NCI-H446 treated with DMSO at 0.1 percent for 48 hours (cell line): ENCODE measurements around the gene DOK3.
"Not testable (repeated sequence)": the region's sequence is repeated elsewhere in the genome, so short reads cannot be mapped to it uniquely, and the experiment has no call there.

Experiments
- DNase-seq: peaks from one replicate; lab custom pipeline; 2025; lab: John Stamatoyannopoulos, UW

DOK3 gene

GRCh38 chr5:177535125-177535524 lies 25.5 kb upstream of the DOK3 start:
- DNase-seq, result no peak

- not testable (repeated sequence) for DNase-seq
Observed at GRCh38 chr5:177534433-177534832, 24.8 kb upstream of the DOK3 start.

- DNase-seq, result no peak
Observed at GRCh38 chr5:177531209-177531940, 21.7 kb upstream of the DOK3 start.

- no peak for DNase-seq
Observed at GRCh38 chr5:177530638-177531037, 21.0 kb upstream of the DOK3 start.

GRCh38 chr5:177529247-177530203 lies 19.9 kb upstream of the DOK3 start:
- no peak for DNase-seq

GRCh38 chr5:177528631-177529030 lies 19.0 kb upstream of the DOK3 start:
- no peak for DNase-seq

GRCh38 chr5:177527595-177527994 lies 18.0 kb upstream of the DOK3 start:
- DNase-seq, result no peak

- DNase-seq, result no peak
Observed at GRCh38 chr5:177526791-177527190, 17.2 kb upstream of the DOK3 start.

GRCh38 chr5:177526191-177526590 lies 16.6 kb upstream of the DOK3 start:
- no peak for DNase-seq

GRCh38 chr5:177524941-177525655 lies 15.5 kb upstream of the DOK3 start:
- DNase-seq, result no peak

- DNase-seq, result no peak
Observed at GRCh38 chr5:177524539-177524900, 14.9 kb upstream of the DOK3 start.

GRCh38 chr5:177523711-177524538 lies 14.3 kb upstream of the DOK3 start:
- DNase-seq, result no peak

- no peak for DNase-seq
Observed at GRCh38 chr5:177520916-177521513, 11.4 kb upstream of the DOK3 start.

- no peak for DNase-seq
Observed at GRCh38 chr5:177520271-177520670, 10.6 kb upstream of the DOK3 start.

- DNase-seq, result no peak
Observed at GRCh38 chr5:177519463-177520235, 10.0 kb upstream of the DOK3 start.

GRCh38 chr5:177516601-177517568 lies 7.3 kb upstream of the DOK3 start, which contains the start of gene DDX41:
Gene DDX41 (minus strand): TSS chr5:177516961. CDS start chr5:177516945, 16 bp downstream.
- peak; percentile 97 for DNase-seq

- no peak for DNase-seq
Observed at GRCh38 chr5:177515580-177515979, 6.0 kb upstream of the DOK3 start.

GRCh38 chr5:177514541-177514940 lies 4.9 kb upstream of the DOK3 start:
- DNase-seq, result no peak

GRCh38 chr5:177513500-177513899 lies 3.9 kb upstream of the DOK3 start:
- no peak for DNase-seq
